Measurements from ENCODE around the gene ALPL. TPM values are rescaled to one million over a fixed set of nuclear protein-coding genes. Genes with fewer than 3 reads are reported as not detected.

Gene ALPL
- total RNA-seq, 1 experiment from 2014 or later, result 0.73 TPM

GRCh38 chr1:21573475-21573874 lies 64.3 kb downstream of the ALPL start:
- H3K4me2 ChIP-seq (ENCODE audit: low read length), result no peak overlapping the region
- no peaks in the 10 kb centered on the region for H3K9me3 ChIP-seq (ENCODE audit: low read length)
- intact Hi-C loops (cut with micrococcal nuclease), result no loop called here
- POLR2A ChIA-PET (ENCODE audit: unreplicated experiment), result no interaction called here
- CTCF ChIA-PET, result no interaction called here
- no peaks in the 10 kb centered on the region for H3K36me3 ChIP-seq (ENCODE audit: low read depth, low read length)
- no peak for DNase-seq
- no peaks in the 10 kb centered on the region for H3K79me2 ChIP-seq (ENCODE audit: low read length)
- no peaks in the 10 kb centered on the region for H4K20me1 ChIP-seq (ENCODE audit: low read length)
- no peak for ATAC-seq
- H3K4me3 ChIP-seq (ENCODE audit: low read length), result no peak overlapping the region
- no peaks in the 10 kb centered on the region for H3K27me3 ChIP-seq (ENCODE audit: low read length)
- H3K9me2 ChIP-seq (replicated peaks; ENCODE audit: low read length), result no peaks in the 10 kb centered on the region
- no peak overlapping the region for H2AFZ ChIP-seq (ENCODE audit: low read length)
- H3K27ac ChIP-seq (ENCODE audit: low read length), result no peak overlapping the region
- TF ChIP-seq, protein P1, sequence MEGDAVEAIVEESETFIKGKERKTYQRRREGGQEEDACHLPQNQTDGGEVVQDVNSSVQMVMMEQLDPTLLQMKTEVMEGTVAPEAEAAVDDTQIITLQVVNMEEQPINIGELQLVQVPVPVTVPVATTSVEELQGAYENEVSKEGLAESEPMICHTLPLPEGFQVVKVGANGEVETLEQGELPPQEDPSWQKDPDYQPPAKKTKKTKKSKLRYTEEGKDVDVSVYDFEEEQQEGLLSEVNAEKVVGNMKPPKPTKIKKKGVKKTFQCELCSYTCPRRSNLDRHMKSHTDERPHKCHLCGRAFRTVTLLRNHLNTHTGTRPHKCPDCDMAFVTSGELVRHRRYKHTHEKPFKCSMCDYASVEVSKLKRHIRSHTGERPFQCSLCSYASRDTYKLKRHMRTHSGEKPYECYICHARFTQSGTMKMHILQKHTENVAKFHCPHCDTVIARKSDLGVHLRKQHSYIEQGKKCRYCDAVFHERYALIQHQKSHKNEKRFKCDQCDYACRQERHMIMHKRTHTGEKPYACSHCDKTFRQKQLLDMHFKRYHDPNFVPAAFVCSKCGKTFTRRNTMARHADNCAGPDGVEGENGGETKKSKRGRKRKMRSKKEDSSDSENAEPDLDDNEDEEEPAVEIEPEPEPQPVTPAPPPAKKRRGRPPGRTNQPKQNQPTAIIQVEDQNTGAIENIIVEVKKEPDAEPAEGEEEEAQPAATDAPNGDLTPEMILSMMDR (conservative IDR thresholded peaks at IDR 0.05; ENCODE audit: low read depth, low read length), result no peak
- TF ChIP-seq EZH2 (IDR thresholded peaks at IDR 0.05; ENCODE audit: low read length, unreplicated experiment), result no peak
- TF ChIP-seq EZH2phosphoT487 (IDR thresholded peaks at IDR 0.05; ENCODE audit: borderline replicate concordance, low read length), result no peak
- peaks cover 2% of the 10 kb centered on the region; the same call in 1 of the 2 replicates for H3K4me1 ChIP-seq (ENCODE audit: insufficient read depth, low read length)
- no TSS peak for BruUV-seq (replicated peaks)
- H3F3A ChIP-seq (ENCODE audit: low read length, unreplicated experiment), result no peaks in the 10 kb centered on the region
- no peak overlapping the region for H3K9ac ChIP-seq (ENCODE audit: low read length)

DNA sequence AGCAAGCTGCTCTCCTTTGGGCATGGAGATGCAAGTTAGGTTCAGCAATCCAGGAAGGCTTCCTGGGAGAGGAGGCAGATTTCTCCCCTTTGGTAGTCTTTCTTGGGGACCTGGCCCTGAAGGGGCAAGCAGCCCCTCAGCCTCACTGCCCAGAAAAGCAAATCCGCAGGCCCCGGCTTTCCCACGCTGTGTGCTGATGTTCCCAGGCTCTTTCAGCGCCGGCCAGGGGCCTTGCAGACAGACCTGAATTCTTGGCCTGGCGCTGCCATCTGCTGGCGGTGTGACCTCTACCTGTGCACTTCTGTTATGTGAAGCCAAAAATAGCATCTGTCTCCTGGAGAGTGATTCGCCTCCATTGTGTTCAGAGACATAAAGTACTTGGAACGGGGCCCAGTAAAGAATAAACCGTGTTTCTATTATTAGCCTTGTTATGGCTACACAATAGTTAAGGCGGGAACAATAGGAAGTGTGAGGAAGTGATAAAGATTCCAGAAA lies 64.8 kb downstream of the ALPL start:
- H3K4me1 ChIP-seq (ENCODE audit: insufficient read depth, low read length), result no peaks in the 10 kb centered on the region
- H3K9me2 ChIP-seq (replicated peaks; ENCODE audit: low read length), result no peaks in the 10 kb centered on the region
- intact Hi-C loops (cut with micrococcal nuclease), result no loop called here
- H3F3A ChIP-seq (ENCODE audit: low read length, unreplicated experiment), result no peaks in the 10 kb centered on the region
- H4K20me1 ChIP-seq (ENCODE audit: low read length), result no peaks in the 10 kb centered on the region
- H3K4me2 ChIP-seq (ENCODE audit: low read length), result no peak overlapping the region
- POLR2A ChIA-PET (ENCODE audit: unreplicated experiment), result no interaction called here
- BruUV-seq (replicated peaks), result no TSS peak
- H3K9ac ChIP-seq (ENCODE audit: low read length), result no peak overlapping the region
- H3K4me3 ChIP-seq (ENCODE audit: low read length), result no peak overlapping the region
- H3K36me3 ChIP-seq (ENCODE audit: low read depth, low read length), result no peaks in the 10 kb centered on the region
- no peaks in the 10 kb centered on the region for H3K79me2 ChIP-seq (ENCODE audit: low read length)
- ATAC-seq, result peak; percentile 91
- no peaks in the 10 kb centered on the region for H3K9me3 ChIP-seq (ENCODE audit: low read length)
- H3K27ac ChIP-seq (ENCODE audit: low read length), result no peak overlapping the region
- no peak overlapping the region for H2AFZ ChIP-seq (ENCODE audit: low read length)
- peak; percentile 79 for DNase-seq
- TF ChIP-seq EZH2phosphoT487 (IDR thresholded peaks at IDR 0.05; ENCODE audit: borderline replicate concordance, low read length), result no peak
- TF ChIP-seq, protein P1 (conservative IDR thresholded peaks at IDR 0.05; ENCODE audit: low read depth, low read length), result peak; percentile 83
- TF ChIP-seq EZH2 (IDR thresholded peaks at IDR 0.05; ENCODE audit: low read length, unreplicated experiment), result no peak
- no peaks in the 10 kb centered on the region for H3K27me3 ChIP-seq (ENCODE audit: low read length)
- CTCF ChIA-PET, result no interaction called here

DNA sequence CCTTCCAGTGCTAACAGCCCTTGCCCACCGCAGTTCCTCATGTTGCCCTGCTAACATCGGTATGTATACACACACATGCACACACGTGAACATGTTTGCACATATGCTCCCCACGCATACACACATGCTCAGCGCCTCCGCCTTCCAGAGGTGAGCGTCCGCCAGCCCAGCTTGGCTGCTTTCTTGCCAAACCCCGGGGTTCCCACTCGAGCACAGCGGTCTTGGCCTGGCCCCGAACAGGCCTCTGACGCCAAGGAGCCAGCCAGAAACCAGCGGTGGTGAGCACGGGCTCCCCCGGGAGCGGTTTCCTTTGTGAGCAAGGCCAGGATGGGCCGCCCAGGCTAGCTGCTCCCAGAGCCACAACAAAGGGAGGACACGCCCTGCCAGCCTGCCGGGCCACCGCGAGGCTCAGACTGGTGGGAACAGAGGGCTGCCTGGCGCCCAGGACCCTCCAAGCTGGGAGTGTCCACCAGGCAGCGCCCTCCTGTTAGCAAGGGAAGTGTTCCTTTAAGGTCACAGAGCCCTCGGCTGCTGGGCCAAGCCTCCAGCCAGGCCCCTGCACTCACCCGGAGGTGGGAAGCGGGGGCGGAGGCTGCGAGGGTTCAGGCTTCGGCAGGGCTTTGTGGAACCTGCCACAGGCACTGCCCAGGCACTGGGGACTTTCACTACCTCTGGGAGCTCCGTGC lies 65.4 kb downstream of the ALPL start:
- BruUV-seq (replicated peaks), result no TSS peak
- H3K4me2 ChIP-seq (ENCODE audit: low read length), result no peak overlapping the region
- CTCF ChIA-PET, result no interaction called here
- POLR2A ChIA-PET (ENCODE audit: unreplicated experiment), result no interaction called here
- ATAC-seq (peak; percentile 39; the same call in 1 of the 2 replicates), DNase-seq (no peak)
- no peak overlapping the region for H3K9ac ChIP-seq (ENCODE audit: low read length)
- no peaks in the 10 kb centered on the region for H4K20me1 ChIP-seq (ENCODE audit: low read length)
- H3K27me3 ChIP-seq (ENCODE audit: low read length), result no peaks in the 10 kb centered on the region
- H3K27ac ChIP-seq (ENCODE audit: low read length), result no peak overlapping the region
- H3F3A ChIP-seq (ENCODE audit: low read length, unreplicated experiment), result no peaks in the 10 kb centered on the region
- H3K79me2 ChIP-seq (ENCODE audit: low read length), result no peaks in the 10 kb centered on the region
- H2AFZ ChIP-seq (ENCODE audit: low read length), result no peak overlapping the region
- TF ChIP-seq, protein P1 (conservative IDR thresholded peaks at IDR 0.05; ENCODE audit: low read depth, low read length), result no peak
- TF ChIP-seq EZH2phosphoT487 (IDR thresholded peaks at IDR 0.05; ENCODE audit: borderline replicate concordance, low read length) (no peak), EZH2 (IDR thresholded peaks at IDR 0.05; ENCODE audit: low read length, unreplicated experiment) (no peak)
- H3K4me3 ChIP-seq (ENCODE audit: low read length), result no peak overlapping the region
- H3K9me2 ChIP-seq (replicated peaks; ENCODE audit: low read length), result no peaks in the 10 kb centered on the region
- intact Hi-C loops (cut with micrococcal nuclease), result no loop called here
- no peaks in the 10 kb centered on the region for H3K36me3 ChIP-seq (ENCODE audit: low read depth, low read length)
- H3K9me3 ChIP-seq (ENCODE audit: low read length), result no peaks in the 10 kb centered on the region
- no peaks in the 10 kb centered on the region for H3K4me1 ChIP-seq (ENCODE audit: insufficient read depth, low read length)

Data from PC-3 (cell line).